ENCODE results near the gene RBM19. TPM values are rescaled to one million over a fixed set of nuclear protein-coding genes. Genes with fewer than 3 reads are reported as not detected.
A peak's percentile ranks its signal among the peaks of the same experiment; 100 is the strongest.

RBM19 gene
- total RNA-seq, 1 experiment from 2014 or later: 29.2 TPM

DNA sequence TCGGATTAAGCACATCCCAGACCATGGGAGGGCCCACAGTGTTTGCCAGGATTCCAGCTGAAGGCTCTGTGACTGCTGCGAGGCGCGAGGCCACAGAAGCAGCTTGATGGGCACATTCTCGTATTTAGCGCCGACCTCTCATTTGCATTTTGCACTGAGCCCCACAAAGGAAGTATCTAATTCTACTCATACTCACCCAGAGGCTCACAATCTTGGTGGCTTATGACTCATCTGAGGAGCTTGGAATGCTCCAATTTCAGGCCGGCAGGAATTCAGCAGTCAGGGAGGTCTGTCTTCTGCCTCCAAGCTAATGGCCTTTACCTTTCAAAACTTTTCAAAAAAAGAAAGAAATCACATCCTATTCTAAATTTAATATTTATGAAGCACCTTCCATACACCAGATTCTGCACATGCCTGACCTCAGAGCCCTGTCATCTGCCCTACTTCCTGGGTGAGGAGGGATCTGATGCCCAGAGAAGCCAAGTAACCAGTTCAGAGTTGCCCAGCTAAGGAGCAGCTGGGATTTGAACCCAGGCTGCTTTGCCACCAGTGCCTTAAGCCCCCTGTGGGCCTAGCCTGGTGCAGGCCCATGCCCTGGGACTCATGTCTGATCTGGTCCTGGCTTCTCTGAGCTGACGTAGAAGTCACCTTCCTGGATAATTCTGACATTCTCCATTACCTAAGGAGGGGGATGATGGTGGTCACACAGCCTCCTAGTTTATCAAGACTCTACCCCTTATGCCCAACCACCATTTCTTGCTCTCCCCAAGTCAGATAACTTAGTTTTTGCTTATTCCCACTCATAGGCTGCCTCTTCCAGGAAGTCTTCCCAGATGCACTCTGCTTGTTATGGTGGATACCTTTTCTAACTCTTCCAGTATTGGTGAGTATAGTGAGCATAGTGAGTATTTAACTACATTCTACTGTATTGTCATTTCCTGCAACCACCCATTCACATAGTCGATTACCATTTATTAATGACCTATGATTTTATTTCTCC is 198.9 kb downstream of the RBM19 start:
- Mint-ChIP-seq H3K4me1 (ENCODE audit: insufficient read depth, unreplicated experiment) (no peaks in the 10 kb centered on the region), H3K9me3 (ENCODE audit: unreplicated experiment) (no peaks in the 10 kb centered on the region), H3K27me3 (ENCODE audit: insufficient read depth, unreplicated experiment) (peaks cover 31% of the 10 kb centered on the region), H3K27ac (ENCODE audit: low read depth, unreplicated experiment) (no peak overlapping the region), H3K36me3 (ENCODE audit: insufficient read depth, unreplicated experiment) (no peaks in the 10 kb centered on the region), H3K4me3 (ENCODE audit: unreplicated experiment) (no peak overlapping the region)
- BruUV-seq (replicated peaks): no TSS peak
- CTCF ChIA-PET: interaction anchor here (0.6 to 1.6 kb wide), 2 partner anchors 12 to 155 kb away, joined by 3 to 5 read pairs; no protein-coding TSS in a partner anchor
- TF ChIP-seq, protein P1, sequence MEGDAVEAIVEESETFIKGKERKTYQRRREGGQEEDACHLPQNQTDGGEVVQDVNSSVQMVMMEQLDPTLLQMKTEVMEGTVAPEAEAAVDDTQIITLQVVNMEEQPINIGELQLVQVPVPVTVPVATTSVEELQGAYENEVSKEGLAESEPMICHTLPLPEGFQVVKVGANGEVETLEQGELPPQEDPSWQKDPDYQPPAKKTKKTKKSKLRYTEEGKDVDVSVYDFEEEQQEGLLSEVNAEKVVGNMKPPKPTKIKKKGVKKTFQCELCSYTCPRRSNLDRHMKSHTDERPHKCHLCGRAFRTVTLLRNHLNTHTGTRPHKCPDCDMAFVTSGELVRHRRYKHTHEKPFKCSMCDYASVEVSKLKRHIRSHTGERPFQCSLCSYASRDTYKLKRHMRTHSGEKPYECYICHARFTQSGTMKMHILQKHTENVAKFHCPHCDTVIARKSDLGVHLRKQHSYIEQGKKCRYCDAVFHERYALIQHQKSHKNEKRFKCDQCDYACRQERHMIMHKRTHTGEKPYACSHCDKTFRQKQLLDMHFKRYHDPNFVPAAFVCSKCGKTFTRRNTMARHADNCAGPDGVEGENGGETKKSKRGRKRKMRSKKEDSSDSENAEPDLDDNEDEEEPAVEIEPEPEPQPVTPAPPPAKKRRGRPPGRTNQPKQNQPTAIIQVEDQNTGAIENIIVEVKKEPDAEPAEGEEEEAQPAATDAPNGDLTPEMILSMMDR (IDR thresholded peaks at IDR 0.05; ENCODE audit: unreplicated experiment): no peak
- peak; percentile 56 for DNase-seq (ENCODE audit: unreplicated experiment)
- POLR2A ChIA-PET: no interaction called here
- intact Hi-C loops (cut with micrococcal nuclease): no loop called here
